Gastrocnemius medialis (tissue), 4 donors: ENCODE data around the gene TREML1. TPM values are rescaled to one million over a fixed set of nuclear protein-coding genes. Genes with fewer than 3 reads are reported as not detected.

ENCODE experiments used
- ATAC-seq, 2 donors: fragments of 150-250 bp; one replicate each; pipeline ENCODE4 v1.9.1; 2016
- DNase-seq, 2 donors: peaks; one replicate each; pipeline ENCODE4 v3.0.0-alpha.2; 2019
- H3K27ac ChIP-seq, 4 donors: fragments of 200-600 bp; sonication (generic); 1 replicate in 1 of 4; 2 replicates in 3 of 4; pipeline ENCODE4 v1.5.1; 2016 to 2018; ENCODE audit warnings: mild to moderate bottlenecking in 2 of 4, moderate library complexity in 1 of 4
- H3K27me3 ChIP-seq, 3 donors: fragments of 200-600 bp; sonication (generic) in 2 of 3; 1 replicate in 1 of 3; 2 replicates in 2 of 3; pipeline versions ENCODE4 v1.5.1 to v1.6.0; 2016 to 2019; ENCODE audit warnings: mild to moderate bottlenecking in 1 of 3, moderate library complexity in 1 of 3
- H3K36me3 ChIP-seq, 2 donors: fragments of 200-600 bp; sonication (generic) in 1 of 2; one replicate each; pipeline ENCODE4 v1.5.1; 2017 to 2018
- H3K4me1 ChIP-seq, 2 donors: fragments of 200-600 bp; sonication (generic) in 1 of 2; one replicate each; pipeline ENCODE4 v1.5.1; 2016 to 2017; ENCODE audit warnings: mild to moderate bottlenecking in 2 of 2
- H3K4me3 ChIP-seq, 4 donors: fragments of 200-600 bp; sonication (generic) in 3 of 4; 1 replicate in 1 of 4; 2 replicates in 3 of 4; pipeline ENCODE4 v1.5.1; 2016 to 2019; ENCODE audit warnings: mild to moderate bottlenecking in 2 of 4
- H3K9me3 ChIP-seq, 3 donors: fragments of 200-600 bp; sonication (generic) in 2 of 3; 1 replicate in 1 of 3; 2 replicates in 2 of 3; pipeline ENCODE4 v1.5.1; 2016 to 2019
- CTCF ChIP-seq, 5 experiments: fragments of 450-650 bp in 3 of 5; fragments of 200-600 bp in 2 of 5; sonication (generic) in 2 of 5; IDR thresholded peaks in 4 of 5; conservative IDR thresholded peaks in 1 of 5; 1 replicate in 4 of 5; 2 replicates in 1 of 5; pipeline ENCODE4 v1.5.1; 2016 to 2019; ENCODE audit warnings: antibody characterized with exemption in 5 of 5, mild to moderate bottlenecking in 3 of 5, moderate library complexity in 3 of 5
- POLR2A ChIP-seq, 2 donors: fragments of 450-650 bp; IDR thresholded peaks; one replicate each; pipeline ENCODE4 v1.6.1; 2017; ENCODE audit warnings: antibody characterized with exemption in 2 of 2, mild to moderate bottlenecking in 2 of 2, moderate library complexity in 2 of 2
- in situ Hi-C, 4 donors: fragments of 200-750 bp; cut with MboI; loops; one replicate each; pipeline versions ENCODE4 v1.15.0 to v1.8.0; 2017; ENCODE audit warnings: low sequenced_read_pairs in 4 of 4
- intact Hi-C: fragments of 100-400 bp; cut with DNase I; formaldehyde crosslinking; loops from one replicate; pipeline ENCODE4 v1.15.1; 2023; ENCODE audit warnings: low total_unique reads
- total RNA-seq, 4 donors: library from RNA; depleted of rRNA; stranded (reverse); fragments of >200 nt; gene quantifications; one replicate each; pipeline versions ENCODE4 v1.1.0 to v1.2.3, GENCODE V29; 2016

Gene TREML1
- total RNA-seq, 4 donors from 2014 or later, result not detected

DNA sequence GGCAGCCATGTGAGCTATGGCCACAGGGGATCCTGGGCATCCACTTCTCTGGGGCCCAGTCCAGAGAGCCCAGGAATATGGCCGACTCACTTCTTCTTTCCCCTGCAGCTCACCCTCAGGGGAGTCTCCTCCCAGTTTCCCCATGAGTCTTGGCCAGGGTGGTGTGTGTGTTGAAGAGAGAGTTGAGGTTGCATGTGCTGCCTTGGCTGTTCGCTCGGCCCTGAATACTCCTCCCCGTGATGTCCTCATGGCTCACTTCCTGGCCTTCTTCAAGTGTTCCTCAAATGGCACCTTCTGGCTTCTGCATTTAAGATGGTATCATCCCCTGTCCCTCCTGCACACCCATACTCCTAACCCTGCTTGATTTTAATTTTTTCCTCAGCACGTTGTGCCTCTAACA lies 3.2 kb upstream of the TREML1 start:
- Histone ChIP-seq H3K9me3 (no peaks in the 10 kb centered on the region), H3K36me3 (no peaks in the 10 kb centered on the region), H3K27ac (no peak overlapping the region), H3K4me3 (no peak overlapping the region), H3K27me3 (no peaks in the 10 kb centered on the region), H3K4me1 (no peaks in the 10 kb centered on the region)
- TF ChIP-seq POLR2A (IDR thresholded peaks at IDR 0.05) (no peak), CTCF (IDR thresholded peaks at IDR 0.05 in 4 of 5, conservative IDR thresholded peaks at IDR 0.05 in 1 of 5) (no peak)
- in situ Hi-C loops (no loop called here), intact Hi-C loops (no loop called here)
- ATAC-seq (no peak), DNase-seq (no peak)

- H3K27ac ChIP-seq, result no peak overlapping the region
- ATAC-seq, result no peak
- in situ Hi-C loops, result no loop called here
- DNase-seq, result no peak
- no peaks in the 10 kb centered on the region for H3K4me1 ChIP-seq
- H3K36me3 ChIP-seq, result no peaks in the 10 kb centered on the region
- H3K27me3 ChIP-seq, result no peaks in the 10 kb centered on the region
- no peak overlapping the region for H3K4me3 ChIP-seq
- TF ChIP-seq POLR2A (IDR thresholded peaks at IDR 0.05) (no peak), CTCF (IDR thresholded peaks at IDR 0.05 in 4 of 5, conservative IDR thresholded peaks at IDR 0.05 in 1 of 5) (no peak)
- H3K9me3 ChIP-seq, result no peaks in the 10 kb centered on the region
- intact Hi-C loops, result no loop called here
These were observed 2.6 kb upstream of the TREML1 start for GRCh38 chr6:41156771-41157170.

DNA sequence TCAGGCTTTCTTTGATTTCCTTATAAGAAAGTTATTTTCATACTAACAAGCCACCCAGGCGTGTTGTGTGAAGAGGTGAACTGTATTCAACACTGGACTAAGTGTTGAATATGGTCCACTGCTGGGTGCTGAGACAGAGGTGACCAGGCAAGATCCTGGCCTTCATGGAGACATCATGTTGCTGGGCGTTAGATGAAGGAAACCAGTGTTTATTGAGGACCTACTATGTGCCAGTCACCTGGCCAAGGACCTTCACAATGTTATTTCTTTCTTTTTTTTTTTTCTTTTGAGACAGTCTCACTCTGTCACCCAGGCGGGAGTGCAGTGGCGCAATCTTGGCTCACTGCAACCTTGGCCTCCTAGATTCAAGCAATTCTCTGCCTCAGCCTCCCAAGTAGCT lies 1.9 kb upstream of the TREML1 start:
- intact Hi-C loops (no loop called here), in situ Hi-C loops (no loop called here)
- no peaks in the 10 kb centered on the region for H3K27me3 ChIP-seq
- DNase-seq (no peak), ATAC-seq (no peak)
- H3K9me3 ChIP-seq, result no peaks in the 10 kb centered on the region
- H3K4me3 ChIP-seq, result no peak overlapping the region
- TF ChIP-seq CTCF (IDR thresholded peaks at IDR 0.05 in 4 of 5, conservative IDR thresholded peaks at IDR 0.05 in 1 of 5) (no peak), POLR2A (IDR thresholded peaks at IDR 0.05) (no peak)
- no peaks in the 10 kb centered on the region for H3K4me1 ChIP-seq
- H3K27ac ChIP-seq, result no peak overlapping the region
- H3K36me3 ChIP-seq, result no peaks in the 10 kb centered on the region

DNA sequence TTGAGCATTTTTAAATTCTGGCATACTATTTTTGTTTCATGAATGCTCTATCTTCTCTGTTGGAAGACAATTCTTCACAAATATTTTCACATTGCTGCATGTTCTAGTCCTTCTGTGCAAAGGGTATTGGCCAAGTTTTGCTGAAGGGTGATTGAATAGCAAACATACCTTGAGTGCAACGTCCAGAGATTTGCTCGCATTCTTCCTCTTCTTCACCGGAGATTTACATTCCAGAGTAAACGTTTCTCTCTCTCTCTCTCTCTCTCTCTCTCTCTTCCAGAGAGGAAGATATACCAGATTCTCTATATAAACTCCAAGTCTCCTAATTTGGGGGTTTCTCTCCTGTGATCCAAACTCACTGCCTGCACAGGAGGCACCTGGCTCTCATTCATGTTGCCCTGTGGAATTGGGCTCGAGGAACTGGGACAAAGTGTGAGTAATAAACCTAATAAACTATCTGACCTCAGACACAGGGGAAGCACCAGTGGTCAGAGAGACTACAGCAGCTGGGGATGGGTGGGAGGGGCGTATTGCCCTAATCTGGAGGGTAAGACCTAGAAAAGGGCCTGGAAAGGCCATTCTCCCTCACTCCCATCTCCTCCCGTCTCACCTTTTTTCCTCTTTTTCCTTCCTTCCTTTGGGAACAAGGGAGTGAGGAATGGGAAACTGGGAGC lies 1.1 kb upstream of the TREML1 start:
- no peak overlapping the region for H3K4me3 ChIP-seq
- DNase-seq (no peak), ATAC-seq (no peak)
- intact Hi-C loops (no loop called here), in situ Hi-C loops (no loop called here)
- no peak overlapping the region for H3K27ac ChIP-seq
- TF ChIP-seq CTCF (IDR thresholded peaks at IDR 0.05 in 4 of 5, conservative IDR thresholded peaks at IDR 0.05 in 1 of 5), result no peak
- no peak for TF ChIP-seq POLR2A (IDR thresholded peaks at IDR 0.05)
- H3K4me1 ChIP-seq, result no peaks in the 10 kb centered on the region
- no peaks in the 10 kb centered on the region for H3K36me3 ChIP-seq
- H3K9me3 ChIP-seq, result no peaks in the 10 kb centered on the region
- no peaks in the 10 kb centered on the region for H3K27me3 ChIP-seq

DNA sequence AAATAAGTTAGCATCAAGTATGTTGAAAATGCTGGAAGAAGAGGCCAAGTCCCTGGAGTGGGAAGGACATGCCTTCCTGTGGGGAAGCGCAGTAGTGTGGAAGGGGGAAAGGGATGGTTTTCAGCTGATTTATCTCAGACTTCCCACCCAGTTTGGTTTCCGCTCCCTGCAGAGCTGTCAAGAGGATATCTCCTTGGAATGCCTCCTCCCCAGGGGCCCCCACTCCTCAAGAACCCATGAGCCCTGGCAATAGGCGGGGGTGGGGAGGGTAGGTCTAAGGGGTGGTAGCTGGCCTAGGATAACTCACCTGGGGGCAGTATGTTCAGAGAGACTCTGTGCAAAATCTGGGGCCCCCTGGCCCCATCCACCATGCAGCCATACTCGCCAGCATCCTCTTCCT lies 696 bp downstream of the TREML1 start:
- H3K27ac ChIP-seq, result no peak overlapping the region
- no peaks in the 10 kb centered on the region for H3K9me3 ChIP-seq
- DNase-seq, result no peak
- in situ Hi-C loops (no loop called here), intact Hi-C loops (no loop called here)
- TF ChIP-seq POLR2A (IDR thresholded peaks at IDR 0.05), result no peak
- TF ChIP-seq CTCF (IDR thresholded peaks at IDR 0.05 in 4 of 5, conservative IDR thresholded peaks at IDR 0.05 in 1 of 5), result no peak
- H3K4me1 ChIP-seq, result no peaks in the 10 kb centered on the region
- no peaks in the 10 kb centered on the region for H3K27me3 ChIP-seq
- no peak for ATAC-seq
- H3K4me3 ChIP-seq, result no peak overlapping the region
- peaks cover 0 to 6% of the 10 kb centered on the region in 2 donors for H3K36me3 ChIP-seq
